ENCODE measurements around the gene SLC10A6.

Gene SLC10A6

DNA sequence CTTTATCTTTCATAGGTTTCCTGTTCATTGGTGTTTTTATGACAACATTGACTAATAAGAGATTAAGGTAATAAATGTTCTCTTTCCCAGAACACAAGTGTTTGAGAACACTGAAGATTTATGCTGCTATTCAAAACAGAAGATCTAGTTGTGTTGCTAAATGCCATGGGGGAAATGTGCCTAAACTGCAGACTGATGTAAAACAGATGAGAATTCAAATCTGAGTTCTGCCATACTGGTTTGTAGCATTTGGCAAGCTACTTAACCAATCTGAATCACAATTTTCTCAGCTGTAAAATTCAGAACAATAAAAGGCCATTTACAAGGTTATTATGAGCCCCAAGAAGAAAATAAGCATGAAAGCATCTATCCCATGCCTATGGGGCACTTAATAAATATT lies 2.3 kb downstream of the SLC10A6 start:
- no peak for DNase-seq

DNA sequence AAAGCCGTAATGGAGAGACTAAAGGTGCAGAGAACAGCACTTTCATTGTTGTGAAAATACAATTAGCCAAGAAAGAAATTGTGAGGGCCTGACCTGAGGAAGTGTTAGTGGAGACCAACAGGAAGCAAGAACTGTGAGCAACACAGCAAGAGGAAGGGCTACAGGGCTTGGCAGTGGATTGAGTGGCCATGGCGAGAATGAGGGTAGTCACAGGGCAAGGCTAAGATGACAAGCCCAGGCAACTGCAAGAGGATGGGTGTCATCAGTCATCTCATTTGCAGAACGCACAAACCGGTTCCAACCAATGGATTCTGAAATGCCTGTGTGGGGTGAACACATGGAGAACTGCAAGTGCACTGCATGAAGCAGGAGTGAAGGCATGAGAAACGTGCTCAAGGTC lies 3.6 kb downstream of the SLC10A6 start:
- DNase-seq, result no peak

DNA sequence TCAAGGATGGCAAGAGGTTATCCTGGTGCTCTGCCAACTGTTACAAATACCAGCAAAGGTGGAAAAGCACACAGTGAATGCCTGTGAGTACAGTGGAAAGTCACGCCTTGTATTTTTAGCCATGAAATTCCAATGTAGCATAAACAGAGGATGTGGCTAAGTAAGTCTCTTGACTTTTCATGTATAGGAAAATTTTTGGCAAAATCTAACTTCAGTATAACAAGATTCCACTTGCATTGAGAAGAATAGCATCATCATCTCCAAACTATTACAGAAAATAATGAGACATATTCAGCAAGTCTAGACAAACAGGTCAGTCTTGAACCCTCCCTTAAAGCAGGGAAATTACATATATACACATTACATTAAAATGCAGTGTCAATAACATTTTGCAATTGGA lies 7.9 kb downstream of the SLC10A6 start:
- DNase-seq, result no peak

DNA sequence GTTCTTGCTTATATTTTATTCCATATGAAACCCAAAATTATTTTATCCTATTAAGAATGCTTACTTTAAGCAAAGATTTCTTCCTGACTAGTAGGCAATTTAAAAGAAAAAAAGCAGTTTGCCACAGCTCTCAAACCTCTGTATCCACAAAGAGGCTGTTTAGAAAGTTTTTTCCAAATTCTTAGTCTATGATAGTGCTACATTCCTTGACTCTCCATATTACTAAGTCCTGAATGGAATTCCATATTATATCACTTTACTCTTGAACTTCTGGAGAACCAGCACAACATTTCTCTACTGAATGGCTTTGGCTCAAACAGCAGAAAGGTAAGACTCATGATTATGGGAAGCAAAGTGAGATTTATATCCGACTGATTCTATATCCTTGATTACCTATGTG lies 8.3 kb downstream of the SLC10A6 start:
- DNase-seq, result no peak

DNA sequence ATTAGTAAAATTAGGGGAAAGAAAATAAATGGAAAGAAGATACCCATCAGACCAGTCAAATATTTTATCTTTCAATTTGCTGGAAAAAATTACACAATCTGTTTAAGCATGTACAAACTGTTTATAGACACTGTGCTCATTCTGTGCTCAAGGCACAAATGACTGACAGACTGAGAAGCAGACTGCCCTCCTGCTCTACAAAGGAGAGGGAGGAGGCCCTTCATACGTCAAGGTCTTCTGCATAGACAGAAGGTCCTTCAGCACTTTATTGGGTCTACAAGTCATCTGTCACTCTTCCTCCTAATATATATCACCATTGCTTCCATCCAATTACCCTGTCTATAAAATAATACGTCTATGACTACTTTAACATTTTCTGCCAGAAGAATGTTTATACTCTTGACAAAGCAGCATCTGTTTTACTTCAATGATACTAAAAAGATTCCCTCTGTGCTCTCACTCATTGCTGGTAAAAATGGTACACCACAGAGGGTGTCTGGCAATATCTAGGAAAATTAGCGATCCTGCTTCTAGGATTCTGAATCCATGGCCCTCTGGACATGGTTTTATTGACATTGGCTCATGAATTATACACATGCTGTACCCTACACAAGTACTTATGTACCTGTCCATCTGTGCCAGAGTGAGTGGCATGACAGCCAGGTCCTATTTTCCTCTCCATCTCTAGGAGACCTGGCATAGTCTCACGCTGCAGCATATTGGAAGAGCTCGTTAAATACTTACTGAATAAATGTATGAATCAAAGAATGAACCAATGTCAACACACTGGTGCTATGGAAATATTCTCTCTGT lies 11.3 kb downstream of the SLC10A6 start:
- no peak for DNase-seq

DNA sequence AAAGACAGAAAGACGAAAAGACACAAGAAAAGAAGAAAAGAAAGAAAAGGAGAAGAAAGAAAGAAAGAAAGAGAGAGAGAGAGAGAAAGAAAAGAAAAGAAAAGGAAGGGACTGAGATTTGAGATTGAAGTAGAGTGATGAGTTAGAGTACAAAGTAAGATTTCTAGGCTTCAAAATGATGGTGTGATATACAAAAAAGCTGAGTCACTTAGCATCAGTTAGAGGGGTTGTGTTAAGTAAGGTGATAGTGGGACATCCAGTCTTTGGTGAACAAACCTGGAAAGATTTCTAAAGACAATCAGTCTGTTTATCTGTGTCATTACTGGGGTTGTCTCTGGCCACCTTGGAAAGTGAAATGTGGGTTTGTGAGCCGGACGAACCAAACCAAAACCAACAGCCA lies 13.5 kb downstream of the SLC10A6 start:
- DNase-seq, result no peak

GRCh38 chr4:86834901-86835300 lies 14.3 kb downstream of the SLC10A6 start:
- no peak for DNase-seq

GRCh38 chr4:86833615-86834014 lies 15.6 kb downstream of the SLC10A6 start:
- DNase-seq, result no peak

GRCh38 chr4:86831262-86832130 lies 17.7 kb downstream of the SLC10A6 start:
- DNase-seq, result no peak

- no peak for DNase-seq
These were observed 23.7 kb downstream of the SLC10A6 start for GRCh38 chr4:86825511-86825910.

DNA sequence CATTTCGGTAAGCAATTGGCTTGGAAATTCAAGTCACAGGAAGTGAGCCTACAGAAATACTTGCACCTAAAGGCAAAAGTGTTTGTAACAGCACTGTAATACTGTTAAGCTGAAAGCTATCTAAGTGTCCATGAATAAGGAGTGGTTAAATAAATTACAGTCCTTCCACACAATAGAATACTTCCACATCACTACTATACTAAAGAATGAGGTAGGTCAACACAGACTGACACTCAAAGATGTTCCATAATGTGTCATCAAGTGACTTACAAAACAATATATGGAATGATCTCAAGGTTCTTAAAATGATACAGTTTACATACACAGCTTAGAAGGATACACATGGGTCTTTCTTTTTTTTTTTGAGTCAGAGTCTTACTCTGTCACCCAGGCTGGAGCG lies 27.0 kb downstream of the SLC10A6 start:
- no peak for DNase-seq

DNA sequence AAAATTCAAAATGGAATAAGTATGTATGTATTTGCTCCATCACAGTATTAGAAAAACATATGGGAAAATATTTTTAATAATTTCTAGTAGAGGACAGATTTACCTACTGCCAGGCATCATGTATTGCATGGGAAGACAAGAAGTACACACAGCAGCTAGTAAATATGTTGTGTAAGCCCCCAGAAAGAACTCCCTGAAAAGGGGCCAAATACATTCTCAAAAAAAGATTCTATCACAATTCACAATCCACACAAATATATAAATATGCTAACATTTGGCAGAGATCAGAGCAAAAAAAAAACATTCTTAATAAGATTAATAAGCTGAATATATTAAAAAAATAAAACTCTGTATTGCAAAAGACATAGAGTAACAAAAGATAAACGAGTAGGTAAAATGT lies 28.0 kb downstream of the SLC10A6 start:
- DNase-seq, result no peak

DNA sequence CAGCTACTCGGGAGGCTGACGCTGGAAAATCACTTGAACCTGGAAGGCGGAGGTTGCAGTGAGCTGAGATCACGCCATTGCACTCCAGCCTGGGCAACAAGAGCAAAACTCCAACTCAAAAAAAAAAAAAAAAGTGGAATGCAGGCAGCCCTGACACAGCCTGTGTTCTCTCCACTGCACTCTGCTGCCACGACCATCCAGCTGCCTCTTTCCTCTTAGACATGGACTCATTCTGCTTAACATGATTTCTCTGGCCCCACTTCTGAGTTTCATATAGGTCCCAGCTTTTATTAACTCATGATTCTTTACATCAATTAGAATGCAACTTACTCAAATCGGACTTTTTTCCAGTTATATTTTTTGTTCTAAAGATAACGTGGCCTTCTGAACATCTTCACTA lies 29.6 kb downstream of the SLC10A6 start:
- no peak for DNase-seq

DNA sequence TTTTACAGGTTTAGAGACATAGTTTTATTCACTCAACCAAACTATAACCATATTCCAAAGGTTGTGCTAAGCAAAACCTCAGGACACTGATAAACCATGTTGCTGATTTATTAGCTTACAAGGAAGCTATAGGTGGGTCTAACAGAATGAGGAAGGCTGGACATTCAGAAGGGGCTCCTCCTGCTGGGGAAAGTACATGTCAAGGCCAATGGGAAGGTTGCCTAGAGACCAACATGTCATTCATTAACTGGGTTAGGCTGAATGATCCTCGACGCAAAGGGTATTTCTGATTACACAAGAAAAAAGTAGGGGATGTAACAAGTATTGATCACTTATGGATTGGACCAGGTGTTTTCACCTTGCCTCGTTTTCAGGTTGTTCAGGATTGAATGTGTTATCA lies 30.3 kb downstream of the SLC10A6 start:
- DNase-seq, result no peak

GRCh38 chr4:86818211-86818610 lies 31.0 kb downstream of the SLC10A6 start:
- no peak for DNase-seq

- DNase-seq, result no peak
These were observed 32.5 kb downstream of the SLC10A6 start for GRCh38 chr4:86816501-86817273.

- no peak for DNase-seq
These were observed 33.5 kb downstream of the SLC10A6 start for GRCh38 chr4:86815653-86816052.

DNA sequence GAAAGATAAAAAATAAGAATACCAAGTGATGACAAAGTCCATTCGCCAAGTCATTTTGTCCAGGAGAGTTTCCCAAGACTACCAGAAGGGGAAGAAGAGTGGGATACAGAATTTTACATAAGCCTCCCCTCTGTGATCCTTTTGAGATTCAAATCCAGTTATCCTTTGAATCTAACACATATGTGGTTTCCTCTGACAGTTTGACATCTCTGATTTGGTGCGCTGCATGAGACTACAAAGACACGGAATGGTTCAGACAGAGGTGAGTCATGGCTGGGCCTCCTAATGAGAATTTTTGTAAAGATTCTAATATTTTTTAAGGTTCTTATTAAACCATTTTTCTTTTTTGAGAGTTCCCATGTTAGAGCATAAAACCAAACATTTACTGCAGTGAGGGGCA lies 38.3 kb downstream of the SLC10A6 start:
- no peak for DNase-seq

GRCh38 chr4:86809809-86810208 lies 39.4 kb downstream of the SLC10A6 start:
- DNase-seq, result no peak

DNA sequence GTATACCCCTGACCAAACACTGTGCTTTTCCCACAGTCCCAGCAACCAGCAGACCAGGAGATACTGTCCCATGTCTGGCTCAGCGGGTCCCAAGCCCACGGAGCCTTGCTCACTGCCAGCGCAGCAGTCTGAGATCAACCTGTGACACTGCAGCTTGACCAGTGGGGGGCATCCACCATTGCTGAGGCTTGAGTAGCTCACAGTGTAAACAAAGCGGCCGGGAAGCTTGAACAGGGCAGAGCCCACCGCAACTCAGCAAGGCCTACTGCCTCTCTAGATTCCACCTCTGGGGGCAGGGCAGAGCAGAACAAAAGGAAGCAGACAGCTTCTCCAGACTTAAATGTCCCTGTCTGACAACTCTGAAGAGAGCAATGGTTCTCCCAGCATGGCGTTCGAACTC lies 58.1 kb downstream of the SLC10A6 start:
- DNase-seq, result no peak

- DNase-seq, result no peak
These were observed 60.4 kb downstream of the SLC10A6 start for GRCh38 chr4:86788826-86789225.

DNA sequence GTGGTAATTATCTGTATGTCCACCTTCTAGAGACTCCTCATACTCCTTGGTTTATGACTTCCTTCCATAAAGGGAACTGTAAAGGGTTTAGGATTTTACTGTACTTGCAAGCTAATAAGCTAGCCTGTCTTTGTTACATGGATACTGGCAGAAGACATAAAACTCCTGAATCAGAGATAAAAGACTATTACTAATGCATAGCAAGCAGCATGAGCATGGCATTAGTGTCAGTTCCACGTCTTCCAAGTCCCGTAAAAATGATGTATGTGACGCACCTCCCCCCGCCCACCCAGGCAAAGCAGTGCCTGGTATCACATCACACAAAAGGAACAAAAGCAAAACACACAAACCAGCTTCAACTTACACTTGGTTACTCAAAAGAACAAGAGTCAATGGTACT lies 71.0 kb downstream of the SLC10A6 start:
- DNase-seq, result no peak

DNA sequence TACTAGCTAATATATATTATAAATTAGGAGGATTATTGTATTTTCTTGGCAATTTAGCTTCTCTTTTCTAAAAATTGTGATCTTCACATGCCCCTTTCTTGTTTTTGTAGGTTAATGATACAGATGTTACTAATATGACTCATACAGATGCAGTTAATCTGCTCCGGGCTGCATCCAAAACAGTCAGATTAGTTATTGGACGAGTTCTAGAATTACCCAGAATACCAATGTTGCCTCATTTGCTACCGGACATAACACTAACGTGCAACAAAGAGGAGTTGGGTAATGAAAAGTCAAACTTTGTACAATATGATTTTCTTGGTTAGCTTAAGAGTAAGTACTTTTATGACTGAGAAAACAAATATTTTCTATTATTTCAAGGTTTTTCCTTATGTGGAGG lies 74.1 kb downstream of the SLC10A6 start:
- DNase-seq, result no peak

Data from stimulated activated CD4-positive, alpha-beta T cell treated with anti-CD3 and anti-CD28 coated beads, Interleukin-4, amount 100 ng/mL, for 4 hours (primary cell).